Karpas-422 (cell line): Measurements from ENCODE around the gene FERMT1. TPM values are rescaled to one million over a fixed set of nuclear protein-coding genes. Genes with fewer than 3 reads are reported as not detected.
"Not testable (repeated sequence)": the region's sequence is repeated elsewhere in the genome, so short reads cannot be mapped to it uniquely, and the experiment has no call there.

Source experiments
- DNase-seq: peaks from one replicate; pipeline ENCODE4 v3.0.0-alpha.2; 2015
- H2AFZ ChIP-seq: fragments of 200-600 bp; sonication (generic); 2 replicates; pipeline ENCODE4 v1.6.1; 2014; ENCODE audit warnings: antibody characterized with exemption, low read length, mixed read lengths
- H3K27ac ChIP-seq: fragments of 200-600 bp; sonication (generic); 2 replicates; pipeline ENCODE4 v1.5.1; 2014; ENCODE audit warnings: mild to moderate bottlenecking, low read length, moderate library complexity
- H3K27me3 ChIP-seq: fragments of 200-600 bp; sonication (generic); 2 replicates; pipeline ENCODE4 v1.6.1; 2014; ENCODE audit warnings: low read length, mixed read lengths
- H3K36me3 ChIP-seq: fragments of 200-600 bp; sonication (generic); 2 replicates; pipeline ENCODE4 v1.6.1; 2014; ENCODE audit warnings: low read length, mixed read lengths; ENCODE audit not compliant: insufficient read depth
- H3K4me1 ChIP-seq: fragments of 200-600 bp; sonication (generic); 2 replicates; pipeline ENCODE4 v1.6.1; 2014; ENCODE audit warnings: mild to moderate bottlenecking, low read length, mixed read lengths
- H3K4me2 ChIP-seq: fragments of 200-600 bp; sonication (generic); 2 replicates; pipeline ENCODE4 v1.6.1; 2014; ENCODE audit warnings: low read length, low read depth, mild to moderate bottlenecking; ENCODE audit not compliant: poor library complexity, severe bottlenecking
- H3K4me3 ChIP-seq: fragments of 200-600 bp; sonication (generic); 2 replicates; pipeline ENCODE4 v1.5.1; 2014; ENCODE audit warnings: mild to moderate bottlenecking, antibody characterized with exemption, low read length, mixed read lengths
- H3K79me2 ChIP-seq: fragments of 200-600 bp; sonication (generic); 2 replicates; pipeline ENCODE4 v1.6.1; 2014; ENCODE audit warnings: mild to moderate bottlenecking, low read length, mixed read lengths
- H3K9ac ChIP-seq: fragments of 200-600 bp; sonication (generic); 2 replicates; pipeline ENCODE4 v1.6.0; 2014; ENCODE audit warnings: low read length
- H3K9me2 ChIP-seq: fragments of 200-600 bp; sonication (generic), shearing (Covaris generic); replicated peaks from 2 replicates; pipeline ENCODE4 v1.6.0; 2014; ENCODE audit warnings: mild to moderate bottlenecking, low read length, moderate library complexity; ENCODE audit not compliant: insufficient read depth
- H3K9me3 ChIP-seq: fragments of 300-700, 200-600 bp; sonication (generic); 2 replicates; pipeline ENCODE4 v1.6.1; 2014; ENCODE audit warnings: low read length, mixed read lengths
- H4K20me1 ChIP-seq: fragments of 200-600 bp; sonication (generic); 2 replicates; pipeline ENCODE4 v1.6.1; 2014; ENCODE audit warnings: mild to moderate bottlenecking, antibody characterized with exemption, low read length, low read depth; ENCODE audit not compliant: insufficient read depth
- total RNA-seq: library from RNA; depleted of rRNA; stranded (reverse); fragments of >200 nt; shearing (Covaris generic); gene quantifications from 2 replicates; pipeline ENCODE4 v1.2.3, GENCODE V29; 2014; ENCODE audit warnings: low replicate concordance

The FERMT1 gene
- total RNA-seq, 1 experiment from 2014 or later = not detected

GRCh38 chr20:6122111-6122872 lies 538 bp downstream of the FERMT1 start:
- no peak overlapping the region for H2AFZ ChIP-seq

GRCh38 chr20:6121504-6121903 lies 1.3 kb downstream of the FERMT1 start:
- H3K9ac ChIP-seq = no peak overlapping the region

More at GRCh38 chr20:6122111-6122872, 538 bp downstream of the FERMT1 start:
- Histone ChIP-seq H3K4me3 (no peak overlapping the region), H3K9ac (no peak overlapping the region), H3K4me2 (no peak overlapping the region), H3K79me2 (no peaks in the 10 kb centered on the region), H3K9me2 (no peaks in the 10 kb centered on the region), H3K27ac (no peak overlapping the region), H3K4me1 (no peaks in the 10 kb centered on the region), H3K9me3 (no peaks in the 10 kb centered on the region), H4K20me1 (no peaks in the 10 kb centered on the region), H3K36me3 (no peaks in the 10 kb centered on the region), H3K27me3 (no peaks in the 10 kb centered on the region)
- DNase-seq = no peak

DNA sequence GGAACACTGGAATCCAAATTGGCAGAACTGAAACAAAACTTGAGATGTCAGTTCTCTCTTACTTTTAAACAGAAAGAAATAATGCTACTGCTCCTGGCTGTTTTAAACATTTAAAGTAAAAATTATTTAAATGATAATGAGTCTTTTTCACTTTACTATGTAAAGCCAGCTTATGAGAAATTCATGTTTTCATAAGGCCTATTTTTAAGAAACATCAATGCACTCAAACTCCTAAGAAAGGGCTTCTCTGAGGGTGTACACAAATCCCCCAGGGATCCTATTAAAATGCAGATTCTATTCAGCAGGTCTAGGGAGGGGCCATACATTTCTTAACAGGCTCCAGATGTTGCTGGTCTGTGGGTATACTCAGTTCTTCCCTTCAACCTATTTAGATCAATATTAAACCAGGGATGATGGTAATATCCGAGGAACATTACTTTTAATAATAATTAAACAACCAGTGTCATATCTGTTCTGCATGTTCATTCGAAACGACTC lies 2.3 kb downstream of the FERMT1 start:
- H3K9me3 ChIP-seq = no peaks in the 10 kb centered on the region
- no peaks in the 10 kb centered on the region for H4K20me1 ChIP-seq
- no peak overlapping the region for H3K27ac ChIP-seq
- H3K4me2 ChIP-seq = no peak overlapping the region
- H3K9ac ChIP-seq = no peak overlapping the region
- no peaks in the 10 kb centered on the region for H3K79me2 ChIP-seq
- H3K27me3 ChIP-seq = no peaks in the 10 kb centered on the region
- H2AFZ ChIP-seq = no peak overlapping the region
- H3K9me2 ChIP-seq = no peaks in the 10 kb centered on the region
- no peak for DNase-seq
- no peaks in the 10 kb centered on the region for H3K4me1 ChIP-seq
- no peaks in the 10 kb centered on the region for H3K36me3 ChIP-seq
- H3K4me3 ChIP-seq = no peak overlapping the region

More at GRCh38 chr20:6121504-6121903, 1.3 kb downstream of the FERMT1 start:
- Histone ChIP-seq H3K4me3 (no peak overlapping the region), H4K20me1 (no peaks in the 10 kb centered on the region), H3K9me3 (no peaks in the 10 kb centered on the region), H3K4me2 (no peak overlapping the region), H3K4me1 (no peaks in the 10 kb centered on the region), H3K79me2 (no peaks in the 10 kb centered on the region), H3K27ac (no peak overlapping the region), H2AFZ (no peak overlapping the region), H3K9me2 (no peaks in the 10 kb centered on the region), H3K27me3 (no peaks in the 10 kb centered on the region), H3K36me3 (no peaks in the 10 kb centered on the region)
- no peak for DNase-seq

- Histone ChIP-seq H3K36me3 (no peaks in the 10 kb centered on the region), H3K4me2 (no peak overlapping the region), H3K4me3 (no peak overlapping the region), H3K9ac (no peak overlapping the region), H3K27me3 (no peaks in the 10 kb centered on the region), H3K4me1 (no peaks in the 10 kb centered on the region), H2AFZ (no peak overlapping the region), H3K9me3 (no peaks in the 10 kb centered on the region), H3K9me2 (no peaks in the 10 kb centered on the region), H4K20me1 (no peaks in the 10 kb centered on the region), H3K79me2 (no peaks in the 10 kb centered on the region), H3K27ac (no peak overlapping the region)
- no peak for DNase-seq
Measured at GRCh38 chr20:6116758-6117157, 6.1 kb downstream of the FERMT1 start.

DNA sequence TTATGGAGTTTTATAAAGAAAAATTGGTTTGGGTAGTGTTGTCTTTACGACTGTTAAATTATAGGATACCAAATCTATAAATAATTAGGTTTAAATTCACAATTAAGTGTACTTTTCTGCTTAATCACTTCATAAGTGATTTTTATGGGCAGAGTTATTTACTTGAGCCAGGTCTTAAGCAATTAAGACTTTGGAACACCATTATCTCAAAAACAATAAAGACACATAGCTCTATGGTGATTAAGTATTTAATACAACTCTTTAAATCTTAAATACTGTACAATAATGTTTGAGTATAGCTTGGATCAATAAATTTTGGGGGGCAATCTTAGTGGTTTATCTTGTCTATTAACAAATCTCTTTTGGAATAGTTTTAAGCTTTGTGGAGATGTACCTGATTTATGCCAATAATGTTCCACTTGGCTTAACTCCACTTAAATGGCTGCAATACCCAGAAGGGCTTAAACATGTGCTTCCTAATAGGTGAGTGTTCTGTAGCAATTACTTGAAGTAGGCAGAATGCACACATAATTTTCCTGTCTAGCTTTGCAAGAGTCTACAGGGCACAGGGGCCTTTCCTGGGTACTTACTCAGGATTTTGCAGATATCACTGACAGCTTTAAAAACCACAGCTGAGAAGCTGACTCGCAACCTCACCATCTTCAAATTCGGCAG lies 7.5 kb downstream of the FERMT1 start:
- H3K9me2 ChIP-seq = no peaks in the 10 kb centered on the region
- no peak overlapping the region for H3K4me3 ChIP-seq
- H2AFZ ChIP-seq = no peak overlapping the region
- H3K27ac ChIP-seq = no peak overlapping the region
- no peaks in the 10 kb centered on the region for H4K20me1 ChIP-seq
- no peak overlapping the region for H3K9ac ChIP-seq
- no peaks in the 10 kb centered on the region for H3K36me3 ChIP-seq
- H3K27me3 ChIP-seq = no peaks in the 10 kb centered on the region
- no peak for DNase-seq
- no peaks in the 10 kb centered on the region for H3K4me1 ChIP-seq
- no peak overlapping the region for H3K4me2 ChIP-seq
- no peaks in the 10 kb centered on the region for H3K9me3 ChIP-seq
- no peaks in the 10 kb centered on the region for H3K79me2 ChIP-seq

- Histone ChIP-seq H3K27me3 (no peaks in the 10 kb centered on the region), H3K9me3 (no peaks in the 10 kb centered on the region), H3K9me2 (no peaks in the 10 kb centered on the region), H3K4me2 (no peak overlapping the region), H3K9ac (no peak overlapping the region), H2AFZ (no peak overlapping the region), H3K27ac (no peak overlapping the region), H4K20me1 (no peaks in the 10 kb centered on the region), H3K4me3 (no peak overlapping the region), H3K36me3 (no peaks in the 10 kb centered on the region), H3K4me1 (no peaks in the 10 kb centered on the region), H3K79me2 (no peaks in the 10 kb centered on the region)
- DNase-seq = no peak
Measured at GRCh38 chr20:6114696-6115095, 8.1 kb downstream of the FERMT1 start.

DNA sequence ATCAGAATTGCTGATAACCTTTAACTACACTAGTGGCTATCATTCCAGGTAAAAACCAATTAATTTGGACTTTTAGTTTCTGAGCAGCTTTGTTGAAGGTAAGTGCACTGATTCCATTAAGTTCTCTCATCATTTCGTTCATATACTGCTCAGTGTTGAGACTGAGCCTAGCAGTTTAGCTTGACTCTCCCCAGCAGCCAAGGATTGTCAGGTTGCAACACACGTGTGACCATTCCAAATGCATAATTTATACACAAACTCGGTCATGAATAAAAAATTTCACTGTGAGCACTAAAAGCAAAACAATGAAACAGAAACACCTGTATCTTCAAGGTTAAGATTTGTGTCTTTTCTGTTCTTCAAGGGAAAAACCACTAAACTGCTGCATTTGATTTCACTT lies 8.9 kb downstream of the FERMT1 start:
- no peaks in the 10 kb centered on the region for H3K36me3 ChIP-seq
- H3K79me2 ChIP-seq = no peaks in the 10 kb centered on the region
- no peak overlapping the region for H3K4me2 ChIP-seq
- no peaks in the 10 kb centered on the region for H3K27me3 ChIP-seq
- H3K4me1 ChIP-seq = no peaks in the 10 kb centered on the region
- no peaks in the 10 kb centered on the region for H3K9me2 ChIP-seq
- H2AFZ ChIP-seq = no peak overlapping the region
- no peak overlapping the region for H3K4me3 ChIP-seq
- H3K9me3 ChIP-seq = no peaks in the 10 kb centered on the region
- no peak overlapping the region for H3K9ac ChIP-seq
- no peak for DNase-seq
- no peak overlapping the region for H3K27ac ChIP-seq
- no peaks in the 10 kb centered on the region for H4K20me1 ChIP-seq

GRCh38 chr20:6112965-6113364 lies 9.9 kb downstream of the FERMT1 start:
- not testable (repeated sequence) for H4K20me1 ChIP-seq, H3K4me1 ChIP-seq, H3K36me3 ChIP-seq, H3K79me2 ChIP-seq, DNase-seq, H3K4me3 ChIP-seq, H3K27ac ChIP-seq, H3K4me2 ChIP-seq, H3K9me2 ChIP-seq, H2AFZ ChIP-seq, H3K27me3 ChIP-seq, H3K9ac ChIP-seq, H3K9me3 ChIP-seq
